Liver (tissue), 9 donors: Measurements from ENCODE around the gene ATP4B. TPM values are rescaled to one million over a fixed set of nuclear protein-coding genes. Genes with fewer than 3 reads are reported as not detected.

ENCODE experiments used
- DNase-seq: peaks from one replicate; pipeline ENCODE4 v3.0.0-alpha.2; 2017; ENCODE audit warnings: low spot score
- H3K27ac ChIP-seq, 2 donors: one replicate each; pipeline ENCODE4 v1.7.0; 2013; ENCODE audit warnings: inconsistent platforms in 2 of 2, low read length in 2 of 2, control low read depth in 1 of 2, low read depth in 1 of 2, mild to moderate bottlenecking in 1 of 2
- H3K27me3 ChIP-seq, 4 donors: one replicate each; pipeline versions ENCODE4 v1.6.1 to v1.7.0; 2013; ENCODE audit warnings: low read length in 3 of 4, inconsistent platforms in 1 of 4, mild to moderate bottlenecking in 1 of 4, moderate library complexity in 1 of 4; ENCODE audit not compliant: control insufficient read depth in 4 of 4, insufficient read depth in 4 of 4
- H3K36me3 ChIP-seq, 4 donors: one replicate each; pipeline versions ENCODE4 v1.6.1 to v1.7.0; 2013; ENCODE audit warnings: low read length in 3 of 4, mild to moderate bottlenecking in 3 of 4, low read depth in 1 of 4, moderate library complexity in 1 of 4; ENCODE audit not compliant: control insufficient read depth in 4 of 4, insufficient read depth in 3 of 4
- H3K4me1 ChIP-seq, 4 donors: one replicate each; pipeline versions ENCODE4 v1.6.1 to v1.7.0; 2013; ENCODE audit warnings: low read length in 3 of 4, mild to moderate bottlenecking in 3 of 4, moderate library complexity in 1 of 4; ENCODE audit not compliant: control insufficient read depth in 4 of 4, insufficient read depth in 4 of 4
- H3K4me3 ChIP-seq, 3 donors: one replicate each; pipeline versions ENCODE4 v1.6.1 to v1.7.0; 2013; ENCODE audit warnings: low read length in 3 of 3, control low read depth in 1 of 3, low read depth in 1 of 3, mild to moderate bottlenecking in 1 of 3
- H3K9ac ChIP-seq, 2 donors: one replicate each; pipeline ENCODE4 v1.7.0; 2013; ENCODE audit warnings: low read length in 2 of 2, mild to moderate bottlenecking in 2 of 2, moderate library complexity in 2 of 2, control low read depth in 1 of 2, low read depth in 1 of 2
- H3K9me3 ChIP-seq, 4 donors: one replicate each; pipeline versions ENCODE4 v1.6.1 to v1.7.0; 2013; ENCODE audit warnings: low read length in 3 of 4; ENCODE audit not compliant: control insufficient read depth in 4 of 4
- EGR1 ChIP-seq, 2 donors: IDR thresholded peaks; 2 replicates each; pipeline ENCODE4 v1.6.1; 2016 to 2018; ENCODE audit warnings: antibody characterized with exemption in 2 of 2, low read depth in 2 of 2
- FOXA1 ChIP-seq: IDR thresholded peaks from 2 replicates; pipeline ENCODE4 v1.6.1; 2016; ENCODE audit warnings: antibody characterized with exemption
- FOXA2 ChIP-seq: IDR thresholded peaks from 2 replicates; pipeline ENCODE4 v1.6.1; 2016; ENCODE audit warnings: antibody characterized with exemption
- GABPA ChIP-seq, 2 donors: IDR thresholded peaks in 1 of 2; conservative IDR thresholded peaks in 1 of 2; 2 replicates each; pipeline ENCODE4 v1.6.1; 2016; ENCODE audit warnings: antibody characterized with exemption in 2 of 2, mild to moderate bottlenecking in 1 of 2, moderate library complexity in 1 of 2
- HNF4A ChIP-seq, 2 donors: conservative IDR thresholded peaks; 2 replicates each; pipeline ENCODE4 v1.6.1; 2016; ENCODE audit warnings: antibody characterized with exemption in 2 of 2, mild to moderate bottlenecking in 2 of 2
- JUND ChIP-seq, 2 donors: IDR thresholded peaks; 2 replicates each; pipeline ENCODE4 v1.6.1; 2016; ENCODE audit warnings: antibody characterized with exemption in 2 of 2
- MAX ChIP-seq: IDR thresholded peaks from 2 replicates; pipeline ENCODE4 v1.6.1; 2016; ENCODE audit warnings: antibody characterized with exemption
- RAD21 ChIP-seq, 2 donors: IDR thresholded peaks; 2 replicates each; pipeline ENCODE4 v1.6.1; 2016; ENCODE audit warnings: antibody characterized with exemption in 2 of 2, mild to moderate bottlenecking in 2 of 2
- SP1 ChIP-seq: IDR thresholded peaks from 2 replicates; pipeline ENCODE4 v1.6.1; 2018; ENCODE audit warnings: antibody characterized with exemption, mild to moderate bottlenecking
- TAF1 ChIP-seq: conservative IDR thresholded peaks from 2 replicates; pipeline ENCODE4 v1.6.1; 2016; ENCODE audit warnings: antibody characterized with exemption, mild to moderate bottlenecking
- YY1 ChIP-seq: IDR thresholded peaks from 2 replicates; pipeline ENCODE4 v1.6.1; 2016; ENCODE audit warnings: antibody characterized with exemption, mild to moderate bottlenecking
- WGBS: extraction: QIAGEN DNeasy Blood & Tissue Kit; methylation state at CpG from one replicate; pipeline ENCODE4 v1.1.7; 2013; 5-methylcytosine and 5-hydroxymethylcytosine counted together
- polyA plus RNA-seq, 2 donors: library from polyadenylated mRNA; stranded (reverse) in 1 of 2; unstranded in 1 of 2; fragments of 200-250 nt in 1 of 2; fragments of >200 nt in 1 of 2; fragmentation: Nextera tagmentation in 1 of 2; extraction: Ambion mirVana in 1 of 2; gene quantifications; one replicate each; pipeline versions ENCODE4 v1.2.1 to v1.2.3, GENCODE V29; 2013 to 2015
- total RNA-seq, 2 donors: library from RNA; depleted of rRNA; stranded (reverse); fragments of >200 nt; gene quantifications; one replicate each; pipeline ENCODE4 v1.2.3, GENCODE V29; 2014
- TF ChIP-seq, protein P1 (sequence below): IDR thresholded peaks from 2 replicates; pipeline ENCODE4 v1.6.1; 2016; ENCODE audit warnings: antibody characterized with exemption, mild to moderate bottlenecking
- TF ChIP-seq, protein P2 (sequence below): fragments of 150-350 bp; IDR thresholded peaks from 2 replicates; pipeline ENCODE4 v1.5.1; 2017; ENCODE audit warnings: improper control_type of control experiment, low read depth, low read length; ENCODE audit not compliant: missing input control
- donor health status: healthy.
- donor health status: healthy.
- donor health status: healthy.
- donor health status: healthy.
- donor health status: healthy.

ATP4B gene
- not detected for total RNA-seq
- not detected for polyA plus RNA-seq

DNA sequence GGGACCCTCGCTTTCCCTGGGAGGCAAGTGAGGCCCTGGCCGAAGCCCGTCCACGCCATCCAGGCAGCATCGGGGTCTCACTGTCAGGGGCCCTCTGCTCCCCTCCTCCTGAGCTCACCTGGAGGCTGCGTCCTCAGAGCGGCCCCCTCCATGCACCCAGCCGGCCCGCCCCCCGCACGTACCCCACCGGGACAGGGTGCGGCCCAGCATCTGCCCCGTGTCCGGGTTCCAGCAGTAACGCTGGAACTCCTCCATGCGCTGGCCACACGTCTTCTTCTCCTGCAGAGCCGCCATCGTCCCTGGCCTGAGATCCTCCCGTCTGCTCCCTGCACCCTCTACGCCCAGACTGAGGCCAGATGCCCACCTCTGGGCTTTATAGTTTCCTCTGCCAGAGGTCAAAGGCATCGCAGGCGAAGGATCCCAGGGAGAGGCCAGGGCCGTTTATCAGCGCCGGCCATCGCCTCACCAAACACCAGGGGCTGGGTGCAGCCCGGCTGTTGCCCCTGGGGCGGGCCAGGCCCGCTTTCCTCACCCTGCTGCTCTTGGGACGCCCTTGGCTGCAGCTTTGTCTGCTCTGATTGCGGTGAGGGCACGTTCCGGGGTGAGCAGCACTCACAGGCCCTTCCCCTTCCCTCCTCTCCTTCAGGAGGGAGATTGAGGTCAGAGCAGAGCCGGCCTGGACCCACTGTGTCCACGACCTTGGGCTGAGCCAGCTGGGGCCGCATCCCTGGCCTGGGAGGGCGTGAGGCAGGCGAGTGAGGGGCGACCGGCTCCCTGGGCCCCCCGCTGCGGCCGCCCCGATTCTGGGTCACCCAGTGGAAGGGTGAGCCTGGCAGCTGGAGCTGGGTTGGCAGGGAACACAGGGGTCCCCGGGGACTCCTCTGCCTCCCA lies at the start of gene ATP4B:
ATP4B (minus strand) TSS at position 348 of the 891 bp plus-strand sequence; CDS start at position 294, 54 bp downstream.
- Histone ChIP-seq H3K4me1 (no peaks in the 10 kb centered on the region), H3K36me3 (no peaks in the 10 kb centered on the region), H3K9me3 (no peaks in the 10 kb centered on the region), H3K9ac (no peak within 1 kb of the TSS), H3K27ac (no peak within 1 kb of the TSS), H3K27me3 (no peaks in the 10 kb centered on the region), H3K4me3 (no peak within 1 kb of the TSS)
- no peak for TF ChIP-seq SP1
- no peak for TF ChIP-seq HNF4A (conservative IDR thresholded peaks at IDR 0.05)
- no peak for TF ChIP-seq JUND (IDR thresholded peaks at IDR 0.05)
- no peak for TF ChIP-seq MAX
- no peak for TF ChIP-seq TAF1
- TF ChIP-seq YY1, result no peak
- no peak for TF ChIP-seq FOXA1
- TF ChIP-seq RAD21 (IDR thresholded peaks at IDR 0.05), result no peak
- no peak for TF ChIP-seq EGR1 (IDR thresholded peaks at IDR 0.05; ENCODE audit: low read depth in 2 of 2)
- TF ChIP-seq, protein P1, sequence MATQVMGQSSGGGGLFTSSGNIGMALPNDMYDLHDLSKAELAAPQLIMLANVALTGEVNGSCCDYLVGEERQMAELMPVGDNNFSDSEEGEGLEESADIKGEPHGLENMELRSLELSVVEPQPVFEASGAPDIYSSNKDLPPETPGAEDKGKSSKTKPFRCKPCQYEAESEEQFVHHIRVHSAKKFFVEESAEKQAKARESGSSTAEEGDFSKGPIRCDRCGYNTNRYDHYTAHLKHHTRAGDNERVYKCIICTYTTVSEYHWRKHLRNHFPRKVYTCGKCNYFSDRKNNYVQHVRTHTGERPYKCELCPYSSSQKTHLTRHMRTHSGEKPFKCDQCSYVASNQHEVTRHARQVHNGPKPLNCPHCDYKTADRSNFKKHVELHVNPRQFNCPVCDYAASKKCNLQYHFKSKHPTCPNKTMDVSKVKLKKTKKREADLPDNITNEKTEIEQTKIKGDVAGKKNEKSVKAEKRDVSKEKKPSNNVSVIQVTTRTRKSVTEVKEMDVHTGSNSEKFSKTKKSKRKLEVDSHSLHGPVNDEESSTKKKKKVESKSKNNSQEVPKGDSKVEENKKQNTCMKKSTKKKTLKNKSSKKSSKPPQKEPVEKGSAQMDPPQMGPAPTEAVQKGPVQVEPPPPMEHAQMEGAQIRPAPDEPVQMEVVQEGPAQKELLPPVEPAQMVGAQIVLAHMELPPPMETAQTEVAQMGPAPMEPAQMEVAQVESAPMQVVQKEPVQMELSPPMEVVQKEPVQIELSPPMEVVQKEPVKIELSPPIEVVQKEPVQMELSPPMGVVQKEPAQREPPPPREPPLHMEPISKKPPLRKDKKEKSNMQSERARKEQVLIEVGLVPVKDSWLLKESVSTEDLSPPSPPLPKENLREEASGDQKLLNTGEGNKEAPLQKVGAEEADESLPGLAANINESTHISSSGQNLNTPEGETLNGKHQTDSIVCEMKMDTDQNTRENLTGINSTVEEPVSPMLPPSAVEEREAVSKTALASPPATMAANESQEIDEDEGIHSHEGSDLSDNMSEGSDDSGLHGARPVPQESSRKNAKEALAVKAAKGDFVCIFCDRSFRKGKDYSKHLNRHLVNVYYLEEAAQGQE, result no peak
- no peak for TF ChIP-seq GABPA (IDR thresholded peaks at IDR 0.05 in 1 of 2, conservative IDR thresholded peaks at IDR 0.05 in 1 of 2)
- WGBS, result 77% methylated on average over 47 of the region's 47 CpGs
- DNase-seq, result no peak

DNA sequence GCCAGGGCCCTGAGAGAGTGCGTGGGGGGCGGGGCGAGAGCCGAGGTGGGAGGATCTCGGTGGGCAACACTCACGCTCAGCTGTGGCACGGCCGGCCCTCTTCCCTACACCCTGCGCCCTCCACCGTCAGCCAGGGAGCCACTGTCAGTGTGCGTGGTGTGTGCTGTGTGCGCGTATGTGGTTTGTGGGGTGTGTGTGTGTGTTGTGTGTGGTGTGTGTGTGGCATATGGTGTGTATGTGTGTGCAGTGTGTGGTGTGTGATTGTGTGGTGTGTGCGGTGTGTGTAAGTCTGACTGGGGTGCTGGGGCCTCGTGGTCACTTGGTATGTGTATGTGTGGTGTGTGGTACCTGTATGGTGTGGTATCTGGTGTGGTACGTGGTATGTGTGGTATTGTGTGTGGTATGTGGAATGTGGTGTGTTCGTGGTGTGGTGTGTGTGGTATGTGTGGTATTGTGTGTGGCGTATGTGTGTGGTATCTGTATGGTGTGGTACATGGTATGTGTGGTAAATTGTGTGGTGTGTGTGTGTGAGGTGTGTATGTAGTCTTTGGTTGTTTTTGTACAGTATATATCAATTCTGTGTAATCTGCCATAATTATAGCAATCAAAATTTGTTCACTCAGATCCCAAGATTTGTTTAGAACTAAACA lies 14.1 kb upstream of the ATP4B start:
- Histone ChIP-seq H3K4me1 (no peaks in the 10 kb centered on the region), H3K27me3 (no peaks in the 10 kb centered on the region), H3K36me3 (no peaks in the 10 kb centered on the region), H3K9me3 (no peaks in the 10 kb centered on the region), H3K27ac (no peak overlapping the region), H3K4me3 (no peak overlapping the region), H3K9ac (no peak overlapping the region)
- no peak for DNase-seq
- TF ChIP-seq FOXA1 (no peak), FOXA2 (no peak), RAD21 (IDR thresholded peaks at IDR 0.05) (no peak), SP1 (no peak), EGR1 (IDR thresholded peaks at IDR 0.05; ENCODE audit: low read depth in 2 of 2) (no peak), GABPA (IDR thresholded peaks at IDR 0.05 in 1 of 2, conservative IDR thresholded peaks at IDR 0.05 in 1 of 2) (no peak), YY1 (no peak), MAX (no peak)
- TF ChIP-seq, protein P2, sequence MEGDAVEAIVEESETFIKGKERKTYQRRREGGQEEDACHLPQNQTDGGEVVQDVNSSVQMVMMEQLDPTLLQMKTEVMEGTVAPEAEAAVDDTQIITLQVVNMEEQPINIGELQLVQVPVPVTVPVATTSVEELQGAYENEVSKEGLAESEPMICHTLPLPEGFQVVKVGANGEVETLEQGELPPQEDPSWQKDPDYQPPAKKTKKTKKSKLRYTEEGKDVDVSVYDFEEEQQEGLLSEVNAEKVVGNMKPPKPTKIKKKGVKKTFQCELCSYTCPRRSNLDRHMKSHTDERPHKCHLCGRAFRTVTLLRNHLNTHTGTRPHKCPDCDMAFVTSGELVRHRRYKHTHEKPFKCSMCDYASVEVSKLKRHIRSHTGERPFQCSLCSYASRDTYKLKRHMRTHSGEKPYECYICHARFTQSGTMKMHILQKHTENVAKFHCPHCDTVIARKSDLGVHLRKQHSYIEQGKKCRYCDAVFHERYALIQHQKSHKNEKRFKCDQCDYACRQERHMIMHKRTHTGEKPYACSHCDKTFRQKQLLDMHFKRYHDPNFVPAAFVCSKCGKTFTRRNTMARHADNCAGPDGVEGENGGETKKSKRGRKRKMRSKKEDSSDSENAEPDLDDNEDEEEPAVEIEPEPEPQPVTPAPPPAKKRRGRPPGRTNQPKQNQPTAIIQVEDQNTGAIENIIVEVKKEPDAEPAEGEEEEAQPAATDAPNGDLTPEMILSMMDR, result no peak
- TF ChIP-seq, protein P1, result no peak
- 89% methylated on average over 18 of the region's 18 CpGs for WGBS
